ENCODE measurements around the gene CANX.
A peak's percentile ranks its signal among the peaks of the same experiment; 100 is the strongest.

GRCh38 chr5:179732918-179733771 lies 34.4 kb downstream of the CANX start:
- TF ChIP-seq CTCF (IDR thresholded peaks at IDR 0.05) (no peak), POLR2A (IDR thresholded peaks at IDR 0.05) (peak in 1 of 2 donors; percentile 31)
